Erythroblast (primary cell): Measurements from ENCODE around the gene MED12L.

Experiments
- GATA1 ChIP-seq: IDR thresholded peaks from 2 replicates; pipeline ENCODE4 v1.6.1; 2011; ENCODE audit warnings: low read depth, mild to moderate bottlenecking, control low read depth, low read length, moderate library complexity
- POLR2A ChIP-seq: IDR thresholded peaks from 2 replicates; pipeline ENCODE4 v1.6.1; 2011; ENCODE audit warnings: mild to moderate bottlenecking, low read length

- TF ChIP-seq POLR2A (no peak), GATA1 (no peak)
Observed at GRCh38 chr3:151452368-151452767, 366.9 kb downstream of the MED12L start.
